Epithelial cell of esophagus (primary cell): ENCODE data around the gene ERC2.

Experiments
- DNase-seq: peaks from one replicate; pipeline ENCODE4 v3.0.0; 2010; ENCODE audit warnings: low read depth
- H3K4me3 ChIP-seq: 2 replicates; pipeline ENCODE4 v1.5.1; 2011; ENCODE audit warnings: mild to moderate bottlenecking, low read length, control low read depth
- CTCF ChIP-seq: IDR thresholded peaks from 2 replicates; pipeline ENCODE4 v1.5.1; 2011; ENCODE audit warnings: low read depth, mild to moderate bottlenecking, low read length, control low read depth, inconsistent platforms; ENCODE audit not compliant: insufficient read depth; ENCODE audit errors: missing control alignments

Gene ERC2

GRCh38 chr3:55686426-55687254, 781.6 kb downstream of the ERC2 start:
- DNase-seq, result peak; percentile 4
- no peak for TF ChIP-seq CTCF
- H3K4me3 ChIP-seq, result no peak overlapping the region

DNA sequence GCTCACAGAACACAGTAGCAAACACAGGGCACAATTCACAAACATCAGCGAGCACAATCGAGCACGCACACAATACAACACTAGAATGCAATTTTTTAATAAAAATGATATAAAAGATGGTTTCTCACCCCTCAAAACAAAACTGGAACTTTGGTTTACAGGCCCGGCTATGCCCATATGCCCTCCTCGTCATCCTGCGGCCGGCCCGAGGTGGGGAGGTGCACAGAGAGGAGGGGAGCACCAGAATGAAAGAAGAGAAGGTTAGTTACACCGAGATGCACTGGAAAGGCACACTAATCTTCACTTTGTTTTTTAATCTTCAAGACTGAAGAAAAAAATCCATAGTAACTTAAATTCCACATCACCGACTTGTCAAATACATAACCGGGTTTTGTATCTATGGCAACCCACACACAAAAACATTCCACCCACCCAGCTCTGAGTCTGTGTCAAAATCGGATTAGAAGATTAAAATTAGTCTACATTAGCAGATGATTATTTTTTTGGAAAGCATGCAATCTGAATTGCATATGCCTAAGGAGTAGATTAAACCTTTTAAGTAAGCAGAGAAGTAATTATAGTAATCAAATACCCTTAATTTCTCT, 784.5 kb downstream of the ERC2 start:
- TF ChIP-seq CTCF, result no peak
- no peak overlapping the region for H3K4me3 ChIP-seq
- DNase-seq, result no peak

DNA sequence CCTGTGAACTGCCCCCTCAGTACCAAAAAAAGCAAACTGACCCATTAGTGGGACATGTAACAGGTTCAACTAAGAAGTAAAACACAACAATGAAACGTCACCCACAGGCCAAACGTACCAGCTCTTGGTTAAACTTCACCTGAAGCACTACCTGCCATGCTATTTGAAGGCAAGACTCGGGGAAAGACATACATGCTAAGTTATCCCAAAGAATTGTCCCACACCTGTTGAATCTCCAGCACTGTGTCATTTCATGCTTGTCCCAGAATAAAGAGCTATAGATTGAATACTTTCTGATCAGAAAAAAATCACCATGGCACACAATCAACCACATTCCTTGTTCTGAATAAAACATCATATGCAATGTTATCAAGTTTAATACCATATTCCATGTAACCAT, 785.8 kb downstream of the ERC2 start:
- H3K4me3 ChIP-seq, result no peak overlapping the region
- TF ChIP-seq CTCF, result no peak
- no peak for DNase-seq

DNA sequence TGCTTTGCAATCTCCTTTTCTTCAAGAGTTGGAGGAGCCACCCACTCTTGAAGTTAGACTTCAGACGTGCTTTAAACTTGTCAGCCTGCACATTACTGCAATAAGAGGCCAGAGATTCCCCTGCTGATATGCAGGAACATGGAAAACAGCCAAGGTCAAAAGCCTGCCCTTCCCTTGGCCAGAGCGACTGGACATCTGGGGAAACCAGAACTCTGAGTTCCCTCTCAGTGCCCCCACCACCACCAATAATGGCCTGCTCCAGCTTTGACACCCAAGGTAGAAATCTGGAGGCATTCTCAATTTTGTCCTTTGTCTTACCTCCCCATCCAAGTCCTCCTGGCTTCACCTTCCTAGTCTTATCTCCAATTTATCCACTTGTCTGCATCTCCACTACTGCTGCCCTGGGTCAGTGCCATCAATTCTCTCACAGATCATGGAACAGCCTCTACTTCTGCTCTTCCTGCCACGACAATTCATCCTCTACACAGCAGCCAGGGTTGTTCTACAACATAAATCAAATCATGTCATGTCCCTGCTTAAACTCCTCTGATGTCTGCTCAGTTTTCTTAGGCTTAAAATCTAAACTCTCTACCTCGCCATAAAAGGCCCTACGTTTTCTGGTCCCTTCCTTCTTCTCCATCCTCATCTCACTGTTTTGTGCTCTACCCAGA, 789.6 kb downstream of the ERC2 start:
- H3K4me3 ChIP-seq, result no peak overlapping the region
- no peak for TF ChIP-seq CTCF

DNA sequence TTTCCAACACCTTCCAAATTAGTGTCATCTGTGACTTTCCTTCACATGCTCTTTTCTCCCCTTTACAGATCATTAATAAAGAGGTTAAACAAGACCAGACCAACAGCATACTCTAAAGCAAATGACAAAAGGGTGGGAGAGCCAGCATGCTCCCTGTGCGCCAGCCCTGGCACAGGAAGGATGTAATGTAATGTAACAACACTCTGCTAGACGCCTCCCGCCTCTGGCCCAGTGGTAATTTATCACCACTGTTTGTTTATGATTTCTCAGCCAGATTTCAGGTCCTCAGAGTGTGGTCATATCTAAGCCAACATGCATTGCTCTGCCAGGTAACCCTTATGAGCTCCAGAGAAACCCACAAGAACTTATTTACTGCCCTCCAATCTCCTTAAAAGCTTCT, 791.6 kb downstream of the ERC2 start:
- no peak for TF ChIP-seq CTCF
- no peak for DNase-seq
- no peak overlapping the region for H3K4me3 ChIP-seq

More for the DNA sequence above, 789.6 kb downstream of the ERC2 start:
- DNase-seq, result no peak

- H3K4me3 ChIP-seq, result no peak overlapping the region
- no peak for TF ChIP-seq CTCF
- DNase-seq, result no peak
Measured at GRCh38 chr3:55675478-55675877, 792.8 kb downstream of the ERC2 start.
